Activated naive CD4-positive, alpha-beta T cell treated with Interleukin-2 at 50 U/mL for 16 hours (primary cell): Measurements from ENCODE around the gene SPSB2.

Experiments
- DNase-seq: peaks from one replicate; pipeline ENCODE4 v3.0.0-alpha.2; 2020

Gene SPSB2

GRCh38 chr12:6829536-6830220 is 43.4 kb downstream of the SPSB2 start:
- no peak for DNase-seq

GRCh38 chr12:6828781-6829535 is 44.1 kb downstream of the SPSB2 start:
- peak; percentile 45 for DNase-seq

DNA sequence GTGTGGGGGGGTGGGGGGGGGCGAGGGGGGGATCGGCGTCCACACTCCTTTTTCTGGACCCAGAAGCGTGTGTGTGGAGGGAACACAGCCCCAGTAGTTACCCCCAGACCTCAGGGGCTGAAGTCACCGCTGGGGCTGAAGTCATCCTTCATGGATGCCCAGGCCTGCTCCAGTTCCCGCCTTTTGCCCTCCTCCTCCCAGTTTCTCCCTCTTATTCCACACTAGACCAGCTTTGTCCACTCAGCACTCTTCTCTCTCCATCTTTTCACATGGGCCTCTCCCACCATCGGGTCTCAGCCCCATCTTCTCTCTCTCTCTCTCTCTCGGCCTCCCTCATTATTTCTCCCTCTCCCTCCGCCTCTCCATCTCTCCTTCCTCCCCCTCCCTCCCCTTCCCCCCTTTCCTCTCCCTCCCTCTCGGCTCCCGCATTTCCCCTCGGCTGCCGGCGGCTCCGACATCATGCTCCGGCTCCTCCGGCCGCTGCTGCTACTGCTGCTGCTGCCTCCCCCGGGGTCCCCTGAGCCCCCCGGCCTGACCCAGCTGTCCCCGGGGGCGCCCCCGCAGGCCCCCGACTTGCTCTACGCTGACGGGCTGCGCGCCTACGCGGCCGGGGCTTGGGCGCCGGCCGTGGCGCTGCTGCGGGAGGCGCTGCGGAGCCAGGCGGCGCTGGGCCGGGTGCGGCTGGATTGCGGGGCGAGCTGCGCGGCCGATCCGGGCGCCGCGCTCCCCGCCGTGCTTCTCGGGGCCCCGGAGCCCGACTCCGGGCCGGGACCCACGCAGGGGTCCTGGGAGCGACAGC is 44.9 kb downstream of the SPSB2 start, which contains the start of gene P3H3:
Gene P3H3, plus strand, starts transcription at position 426 of the 799 bp plus-strand sequence. Its CDS starts 34 bp downstream, at position 460.
- DNase-seq = no peak

DNA sequence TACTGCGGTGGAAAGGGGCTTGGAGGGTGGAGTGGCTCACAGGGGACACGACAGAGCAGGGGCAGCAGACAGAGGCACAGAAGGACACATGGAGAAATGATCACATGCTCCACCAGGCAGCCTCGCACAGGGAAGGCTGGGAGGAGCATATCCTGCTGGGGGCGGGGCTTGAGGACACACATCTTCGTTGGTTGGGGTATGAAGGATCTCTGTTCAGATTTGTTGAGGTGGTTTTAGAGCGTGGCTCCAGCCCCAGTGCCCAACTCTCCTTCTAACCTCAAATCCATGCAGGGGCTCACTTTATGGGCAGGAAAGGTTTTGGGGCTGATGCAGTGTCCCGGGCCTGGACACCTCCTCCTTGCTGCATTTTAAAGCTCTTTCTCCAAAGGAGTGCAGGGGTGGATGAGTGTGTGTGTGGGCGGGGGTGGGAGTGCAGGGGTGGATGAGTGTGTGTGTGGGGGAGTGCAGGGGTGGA is 45.6 kb downstream of the SPSB2 start:
- DNase-seq = peak; percentile 55

DNA sequence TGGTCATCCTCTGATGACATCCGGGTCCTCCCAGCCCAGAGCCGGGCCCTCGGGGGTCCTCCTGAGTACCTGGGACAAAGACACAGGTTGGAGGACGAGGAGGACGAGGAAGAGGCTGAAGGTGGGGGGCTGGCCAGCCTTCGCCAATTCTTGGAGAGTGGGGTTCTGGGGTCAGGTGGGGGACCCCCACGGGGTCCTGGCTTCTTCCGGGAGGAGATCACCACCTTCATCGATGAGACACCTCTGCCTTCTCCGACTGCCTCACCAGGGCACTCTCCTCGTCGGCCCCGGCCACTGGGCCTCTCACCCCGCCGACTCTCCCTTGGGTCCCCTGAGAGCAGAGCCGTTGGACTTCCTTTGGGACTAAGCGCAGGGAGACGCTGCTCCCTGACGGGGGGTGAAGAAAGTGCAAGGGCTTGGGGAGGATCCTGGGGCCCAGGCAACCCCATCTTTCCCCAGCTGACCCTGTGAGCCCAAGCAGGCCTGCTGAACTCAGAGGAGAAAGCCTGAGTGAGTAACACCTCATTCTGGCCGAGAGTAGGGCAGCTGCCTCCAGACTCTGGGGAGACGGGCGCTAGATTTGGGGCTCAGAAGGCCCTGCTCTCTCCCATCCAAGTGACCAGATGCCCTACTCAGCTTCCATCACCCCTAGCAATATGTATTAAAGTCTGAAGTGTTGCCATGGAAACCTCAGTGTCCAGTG is 46.2 kb downstream of the SPSB2 start:
- no peak for DNase-seq

DNA sequence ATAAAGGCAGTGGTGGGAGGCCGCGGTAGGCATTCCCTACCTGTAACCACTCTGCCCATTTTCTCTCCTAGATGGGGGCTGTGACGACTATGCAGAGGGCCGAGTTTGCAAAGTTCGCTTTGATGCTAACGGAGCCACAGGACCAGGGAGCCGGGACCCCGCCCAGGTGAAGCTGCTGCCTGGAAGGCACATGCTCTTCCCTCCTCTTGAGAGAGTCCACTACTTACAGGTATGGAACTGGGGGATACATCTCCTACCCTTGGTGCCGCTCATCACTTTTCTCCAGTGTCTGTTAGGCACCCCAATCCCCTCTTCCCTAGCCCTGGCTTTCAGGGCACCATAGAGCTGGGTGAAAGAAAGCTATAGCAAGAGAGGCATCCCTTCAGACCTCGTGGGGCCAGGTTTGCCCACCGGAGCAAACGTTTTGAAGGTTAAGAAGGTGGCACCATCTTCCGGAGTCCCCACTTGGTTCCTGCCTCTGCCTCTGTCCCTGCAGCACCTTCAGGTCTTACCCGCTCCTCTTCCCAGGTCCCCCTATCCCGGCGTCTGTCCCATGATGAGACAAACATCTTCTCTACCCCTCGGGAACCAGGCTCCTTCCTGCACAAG is 46.9 kb downstream of the SPSB2 start:
- no peak for DNase-seq

- DNase-seq = peak; percentile 84
Observed at GRCh38 chr12:6825398-6826124, 47.5 kb downstream of the SPSB2 start.

- DNase-seq = no peak
Observed at GRCh38 chr12:6824901-6825381, 48.2 kb downstream of the SPSB2 start.

- no peak for DNase-seq
Observed at GRCh38 chr12:6824085-6824775, 48.9 kb downstream of the SPSB2 start.

- no peak for DNase-seq
Observed at GRCh38 chr12:6823182-6824084, 49.7 kb downstream of the SPSB2 start.

DNA sequence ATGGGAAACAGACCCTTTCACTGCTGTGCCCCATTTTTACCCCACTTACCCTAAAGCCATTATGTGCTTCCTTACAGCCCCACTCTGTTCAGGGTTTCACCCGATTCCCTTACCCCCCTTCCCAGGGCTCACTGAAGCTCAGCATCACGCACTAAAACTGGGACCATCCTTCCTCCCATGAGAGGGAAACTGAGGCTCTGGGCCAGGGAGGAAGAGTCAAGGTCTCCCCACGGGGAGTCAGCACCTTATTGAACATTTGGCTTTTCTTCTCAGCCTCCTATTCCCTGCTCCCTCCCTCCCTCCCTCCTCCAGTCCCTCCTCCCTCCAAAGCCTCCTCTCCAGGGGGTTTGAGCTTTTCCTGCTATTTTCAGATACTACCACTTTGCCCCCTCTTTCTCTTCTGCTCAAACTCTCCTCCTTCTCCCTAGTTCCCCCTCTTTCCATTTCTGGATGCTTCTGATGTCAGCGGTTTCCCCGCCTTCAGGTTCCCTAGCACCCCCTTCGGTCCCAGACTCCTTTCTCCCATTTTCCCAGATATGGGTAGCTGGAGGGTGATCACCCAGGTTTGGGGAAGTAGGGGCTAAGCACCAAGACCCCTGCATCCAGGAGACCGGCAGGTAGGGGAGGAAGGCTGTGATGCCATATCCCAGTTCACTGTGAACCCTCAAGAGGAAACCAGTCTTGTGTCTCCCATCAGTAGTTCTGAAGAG is 50.5 kb downstream of the SPSB2 start:
- DNase-seq = no peak

DNA sequence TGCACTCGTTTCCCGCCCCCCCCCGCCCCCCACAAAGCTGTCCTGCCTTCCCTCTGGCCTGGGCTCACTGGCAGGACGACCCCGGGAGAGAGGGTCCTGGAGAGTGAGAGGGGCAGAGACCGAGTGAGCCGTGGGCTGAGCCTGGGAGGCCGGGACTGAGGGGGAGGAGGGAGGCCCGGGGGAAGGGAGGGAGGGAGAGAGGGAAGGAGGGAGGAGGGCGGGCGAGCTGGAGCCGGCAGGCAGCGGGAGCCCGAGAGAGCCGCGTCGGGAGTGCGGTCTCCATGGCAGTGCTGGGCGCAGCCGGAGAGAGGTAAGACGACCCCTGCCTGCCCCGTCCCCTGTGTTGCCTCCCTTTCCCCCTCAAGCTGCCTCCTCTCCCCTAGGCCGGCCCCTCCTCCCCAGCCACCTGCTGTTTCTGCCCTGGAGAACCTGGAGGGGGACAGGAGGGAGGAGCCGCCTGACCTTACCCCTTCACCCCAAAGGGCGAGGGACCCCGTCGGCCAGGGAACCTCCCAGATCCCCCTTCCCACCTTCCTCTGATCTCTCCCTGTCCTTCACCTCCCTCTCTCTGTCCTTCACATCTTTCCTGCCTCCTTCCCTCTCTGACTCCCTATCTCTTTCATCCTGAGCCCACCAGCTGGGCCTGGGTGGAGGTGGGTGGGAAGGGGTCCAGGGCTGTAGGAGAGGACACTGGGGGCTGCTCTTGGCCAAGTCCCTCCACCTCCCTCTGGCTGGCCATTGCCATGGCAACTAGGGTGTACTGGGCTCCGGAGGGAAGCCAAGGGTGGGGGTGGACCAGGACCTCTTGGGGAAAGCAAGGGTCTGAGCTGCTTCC is 51.3 kb downstream of the SPSB2 start, which contains the start of gene GPR162:
Gene GPR162, plus strand, starts transcription at position 231 of the 835 bp plus-strand sequence. CDS start 2,078 bp downstream, outside the sequence.
- DNase-seq = no peak
